DMS 273 treated with DMSO at 0.1 percent for 48 hours (cell line): ENCODE results near the gene AIG1.

Source experiments
- DNase-seq: peaks from one replicate; lab custom pipeline; 2025; lab: John Stamatoyannopoulos, UW

AIG1 gene

GRCh38 chr6:143370812-143371370 lies 310.2 kb downstream of the AIG1 start:
- no peak for DNase-seq

DNA sequence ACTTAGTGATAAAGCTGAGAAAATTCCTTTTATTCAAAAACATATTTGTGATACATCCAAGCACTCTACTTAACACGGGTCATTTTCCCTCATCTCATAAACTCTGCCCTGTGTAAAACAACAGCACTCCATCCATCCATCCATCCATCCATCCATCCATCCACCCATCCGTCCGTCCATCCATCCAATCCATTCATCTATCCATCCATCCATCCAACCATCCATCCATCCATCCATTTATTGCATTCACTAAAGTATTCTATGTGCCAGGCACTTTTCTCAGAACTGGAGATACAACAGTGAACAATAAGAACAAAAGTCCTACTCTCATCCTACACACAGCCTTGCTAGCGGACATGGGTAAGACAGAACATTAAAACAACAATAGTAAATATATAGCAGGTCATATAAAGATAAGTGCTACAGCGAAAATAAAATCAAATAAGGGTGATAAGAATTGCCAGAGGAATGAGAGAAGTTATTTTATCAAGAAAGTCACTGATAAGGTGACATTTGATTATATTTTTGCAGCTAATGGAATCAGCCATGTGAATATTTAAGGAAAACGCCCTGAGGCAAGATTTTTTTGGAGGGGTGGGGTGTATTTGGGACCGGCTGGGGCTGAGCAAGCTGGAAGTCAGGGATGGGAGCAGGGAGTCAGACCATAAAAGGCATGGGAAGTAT lies 311.7 kb downstream of the AIG1 start:
- no peak for DNase-seq

DNA sequence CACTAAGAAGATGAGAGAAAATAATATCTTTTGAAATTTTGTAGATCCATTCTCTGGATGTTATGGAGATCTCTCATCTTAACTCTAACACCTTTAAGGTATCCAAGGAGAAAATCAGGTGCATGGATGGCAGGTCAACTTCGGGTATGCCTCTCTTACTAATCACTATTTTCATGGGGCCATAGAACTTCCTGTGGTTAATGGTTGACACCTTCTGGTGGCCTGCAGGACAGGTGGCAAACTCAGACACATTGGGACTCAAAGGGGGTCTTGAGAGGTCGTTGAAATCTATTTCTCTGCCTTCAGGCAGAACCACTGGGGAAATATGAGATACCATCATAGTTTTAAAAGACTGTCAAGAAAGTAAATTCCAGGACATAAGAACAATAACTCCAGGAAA lies 313.3 kb downstream of the AIG1 start:
- no peak for DNase-seq

- DNase-seq = no peak
Observed at GRCh38 chr6:143375022-143375585, 314.4 kb downstream of the AIG1 start.

GRCh38 chr6:143376375-143376774 lies 315.7 kb downstream of the AIG1 start:
- no peak for DNase-seq

GRCh38 chr6:143376861-143377260 lies 316.2 kb downstream of the AIG1 start:
- no peak for DNase-seq

DNA sequence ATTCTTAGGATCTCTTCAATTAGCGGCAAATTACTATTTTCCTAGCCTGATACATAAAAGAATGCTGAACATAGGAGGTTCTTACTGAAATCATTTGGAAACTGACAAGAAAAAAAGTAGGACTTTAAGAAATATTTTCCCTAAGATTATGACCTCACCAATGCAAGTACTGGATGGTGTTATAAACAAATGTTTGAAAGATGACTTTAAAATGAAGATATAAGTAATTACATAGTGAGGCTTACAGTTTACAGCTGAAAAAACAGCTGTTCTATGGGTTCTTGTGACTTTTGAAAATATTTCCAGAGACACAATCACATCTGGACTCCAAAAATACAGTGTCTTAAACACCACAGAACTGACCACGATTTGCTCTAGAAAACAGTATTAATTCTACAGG lies 324.9 kb downstream of the AIG1 start:
- no peak for DNase-seq

DNA sequence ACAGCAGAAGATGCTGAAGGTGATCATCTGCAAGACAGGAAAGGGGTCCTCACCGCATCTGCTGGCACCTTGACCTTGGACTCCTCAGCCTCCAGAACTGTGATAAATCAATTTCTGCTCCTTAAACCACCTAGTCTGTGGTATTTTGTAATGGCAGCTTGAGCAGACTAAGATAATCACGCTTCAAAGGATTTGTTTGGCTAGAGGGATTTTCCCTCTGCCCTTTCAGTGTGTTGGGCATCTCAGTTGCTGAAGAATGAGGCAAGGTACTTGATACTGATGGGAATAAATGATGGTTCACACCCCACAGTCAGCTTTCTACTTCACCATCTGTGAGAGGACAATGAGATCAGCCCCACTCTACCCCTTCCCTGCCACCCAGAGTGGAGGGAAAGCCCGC lies 329.6 kb downstream of the AIG1 start:
- DNase-seq = no peak
